Neutrophil (primary cell): ENCODE results near the gene KREMEN2.
A peak's percentile ranks its signal among the peaks of the same experiment; 100 is the strongest.

Source experiments
- H3K27ac ChIP-seq: fragments of 200-600 bp; sonication (generic); 2 replicates; pipeline ENCODE4 v1.5.1; 2016; ENCODE audit warnings: mild to moderate bottlenecking, moderate library complexity
- H3K27me3 ChIP-seq: fragments of 200-600 bp; sonication (generic); 2 replicates; pipeline ENCODE4 v1.6.0; 2016; ENCODE audit warnings: mild to moderate bottlenecking
- H3K36me3 ChIP-seq: fragments of 200-600 bp; sonication (generic); 2 replicates; pipeline ENCODE4 v1.5.1; 2017
- H3K4me1 ChIP-seq, 2 experiments: fragments of 200-600 bp in 1 of 2; sonication (generic) in 1 of 2; 1 replicate in 1 of 2; 2 replicates in 1 of 2; pipeline versions ENCODE4 v1.5.1 to v1.6.1; 2013 to 2016; ENCODE audit warnings: low read depth in 1 of 2, low read length in 1 of 2, mild to moderate bottlenecking in 1 of 2, moderate library complexity in 1 of 2; ENCODE audit not compliant: control insufficient read depth in 1 of 2, insufficient read depth in 1 of 2
- H3K4me3 ChIP-seq, 2 experiments: fragments of 200-600 bp in 1 of 2; sonication (generic) in 1 of 2; 1 replicate in 1 of 2; 2 replicates in 1 of 2; pipeline ENCODE4 v1.5.1; 2013 to 2016; ENCODE audit warnings: low read depth in 1 of 2, low read length in 1 of 2, mild to moderate bottlenecking in 1 of 2, moderate library complexity in 1 of 2
- H3K9me3 ChIP-seq: fragments of 200-600 bp; sonication (generic); 2 replicates; pipeline ENCODE4 v1.5.1; 2016
- CTCF ChIP-seq: fragments of 200-600 bp; sonication (generic); IDR thresholded peaks from 2 replicates; pipeline ENCODE4 v1.5.1; 2016; ENCODE audit warnings: antibody characterized with exemption

KREMEN2 gene

GRCh38 chr16:3012246-3012645, 48.2 kb downstream of the KREMEN2 start:
- H3K27me3 ChIP-seq = peaks cover under 1% of the 10 kb centered on the region
- H3K4me3 ChIP-seq = no peak overlapping the region
- peaks cover 17% of the 10 kb centered on the region for H3K36me3 ChIP-seq
- peaks cover 48% of the 10 kb centered on the region in 2 experiments for H3K4me1 ChIP-seq
- no peak overlapping the region for H3K27ac ChIP-seq
- no peak for TF ChIP-seq CTCF
- H3K9me3 ChIP-seq = no peaks in the 10 kb centered on the region

GRCh38 chr16:3012828-3013420, 48.8 kb downstream of the KREMEN2 start, which contains the start of gene CLDN9:
CLDN9 (plus strand) TSS chr16:3012923; CDS start chr16:3013363, 440 bp downstream.
- TF ChIP-seq CTCF = no peak
- peaks cover 7% of the 10 kb centered on the region for H3K27me3 ChIP-seq
- H3K4me1 ChIP-seq = peaks cover 43 to 46% of the 10 kb centered on the region in 2 experiments
- peak within 1 kb of the TSS; percentile 23 for H3K27ac ChIP-seq
- H3K4me3 ChIP-seq = no peak within 1 kb of the TSS
- H3K9me3 ChIP-seq = no peaks in the 10 kb centered on the region
- peaks cover 17% of the 10 kb centered on the region for H3K36me3 ChIP-seq

GRCh38 chr16:3013491-3013951, 49.4 kb downstream of the KREMEN2 start:
- H3K9me3 ChIP-seq = no peaks in the 10 kb centered on the region
- no peak overlapping the region for H3K4me3 ChIP-seq
- no peak for TF ChIP-seq CTCF
- peaks cover 17% of the 10 kb centered on the region for H3K36me3 ChIP-seq
- no peak overlapping the region for H3K27ac ChIP-seq
- peaks cover 13% of the 10 kb centered on the region for H3K27me3 ChIP-seq
- peaks cover 43 to 48% of the 10 kb centered on the region in 2 experiments for H3K4me1 ChIP-seq

- TF ChIP-seq CTCF = no peak
- Histone ChIP-seq H3K4me1 (peaks cover 37 to 48% of the 10 kb centered on the region in 2 experiments), H3K36me3 (peaks cover 17% of the 10 kb centered on the region), H3K9me3 (no peaks in the 10 kb centered on the region), H3K27me3 (peaks cover 19% of the 10 kb centered on the region), H3K4me3 (no peak overlapping the region), H3K27ac (no peak overlapping the region)
Observed at GRCh38 chr16:3013998-3014690, 50.1 kb downstream of the KREMEN2 start.

GRCh38 chr16:3014971-3015370, 50.9 kb downstream of the KREMEN2 start:
- H3K27me3 ChIP-seq = peaks cover 22% of the 10 kb centered on the region
- TF ChIP-seq CTCF = no peak
- peaks cover 36 to 48% of the 10 kb centered on the region in 2 experiments for H3K4me1 ChIP-seq

More at GRCh38 chr16:3014971-3015370, 50.9 kb downstream of the KREMEN2 start:
- Histone ChIP-seq H3K9me3 (no peaks in the 10 kb centered on the region), H3K36me3 (peaks cover 17% of the 10 kb centered on the region), H3K27ac (no peak overlapping the region), H3K4me3 (no peak overlapping the region)
